ENCODE measurements around the gene BRD4. TPM values are rescaled to one million over a fixed set of nuclear protein-coding genes. Genes with fewer than 3 reads are reported as not detected.

BRD4 gene
- total and polyA plus RNA-seq, 2 experiments from 2014 or later = 63.8 to 115 TPM

DNA sequence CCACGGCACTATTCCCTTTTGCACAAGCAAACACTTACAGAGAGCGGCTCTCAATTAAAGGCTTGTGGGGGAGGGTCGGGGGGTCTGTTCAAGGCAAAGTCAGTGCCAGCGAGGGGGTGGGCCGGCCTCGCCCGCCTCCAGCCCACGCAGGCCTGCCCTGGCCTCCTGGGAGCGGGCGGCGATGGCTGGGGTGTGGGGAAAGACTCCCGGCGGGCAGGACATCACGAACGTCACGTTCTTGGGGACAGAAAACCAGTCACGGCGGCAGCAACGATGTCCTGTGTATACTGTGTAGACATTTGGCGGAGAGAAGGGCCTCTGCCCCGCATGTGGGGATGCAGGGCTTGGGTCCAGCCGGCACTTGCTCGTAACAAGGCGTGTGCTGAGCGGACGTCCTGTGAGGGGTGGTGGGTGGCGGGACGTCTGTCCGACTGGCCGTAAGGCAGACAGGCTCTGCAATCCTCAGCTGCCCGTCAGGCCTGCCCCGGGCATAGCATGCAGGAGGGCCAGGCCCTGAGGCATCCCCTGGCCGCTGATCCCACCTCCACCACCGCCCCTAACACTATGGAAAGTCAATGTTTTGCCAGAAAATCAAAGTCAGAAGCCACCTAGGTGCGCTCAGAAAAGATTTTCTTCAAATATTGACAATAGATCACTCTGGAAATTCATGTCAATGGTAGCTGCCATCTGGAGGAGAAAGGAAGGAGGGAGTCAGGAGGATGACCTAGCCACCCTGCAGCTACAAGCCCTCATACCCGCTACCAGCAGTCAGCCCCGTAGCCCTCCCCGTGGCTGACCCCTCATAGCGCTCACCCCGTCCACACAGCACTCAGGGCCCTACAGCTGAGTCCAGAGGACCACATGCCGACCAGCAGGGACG is 94.3 kb downstream of the BRD4 start (continued):
- TF ChIP-seq CTCF (conservative IDR thresholded peaks at IDR 0.05; ENCODE audit: low read depth in 2 of 2) = no peak
- TF ChIP-seq, protein P1, sequence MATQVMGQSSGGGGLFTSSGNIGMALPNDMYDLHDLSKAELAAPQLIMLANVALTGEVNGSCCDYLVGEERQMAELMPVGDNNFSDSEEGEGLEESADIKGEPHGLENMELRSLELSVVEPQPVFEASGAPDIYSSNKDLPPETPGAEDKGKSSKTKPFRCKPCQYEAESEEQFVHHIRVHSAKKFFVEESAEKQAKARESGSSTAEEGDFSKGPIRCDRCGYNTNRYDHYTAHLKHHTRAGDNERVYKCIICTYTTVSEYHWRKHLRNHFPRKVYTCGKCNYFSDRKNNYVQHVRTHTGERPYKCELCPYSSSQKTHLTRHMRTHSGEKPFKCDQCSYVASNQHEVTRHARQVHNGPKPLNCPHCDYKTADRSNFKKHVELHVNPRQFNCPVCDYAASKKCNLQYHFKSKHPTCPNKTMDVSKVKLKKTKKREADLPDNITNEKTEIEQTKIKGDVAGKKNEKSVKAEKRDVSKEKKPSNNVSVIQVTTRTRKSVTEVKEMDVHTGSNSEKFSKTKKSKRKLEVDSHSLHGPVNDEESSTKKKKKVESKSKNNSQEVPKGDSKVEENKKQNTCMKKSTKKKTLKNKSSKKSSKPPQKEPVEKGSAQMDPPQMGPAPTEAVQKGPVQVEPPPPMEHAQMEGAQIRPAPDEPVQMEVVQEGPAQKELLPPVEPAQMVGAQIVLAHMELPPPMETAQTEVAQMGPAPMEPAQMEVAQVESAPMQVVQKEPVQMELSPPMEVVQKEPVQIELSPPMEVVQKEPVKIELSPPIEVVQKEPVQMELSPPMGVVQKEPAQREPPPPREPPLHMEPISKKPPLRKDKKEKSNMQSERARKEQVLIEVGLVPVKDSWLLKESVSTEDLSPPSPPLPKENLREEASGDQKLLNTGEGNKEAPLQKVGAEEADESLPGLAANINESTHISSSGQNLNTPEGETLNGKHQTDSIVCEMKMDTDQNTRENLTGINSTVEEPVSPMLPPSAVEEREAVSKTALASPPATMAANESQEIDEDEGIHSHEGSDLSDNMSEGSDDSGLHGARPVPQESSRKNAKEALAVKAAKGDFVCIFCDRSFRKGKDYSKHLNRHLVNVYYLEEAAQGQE (IDR thresholded peaks at IDR 0.05; ENCODE audit: unreplicated experiment) = no peak
- no peak for TF ChIP-seq EZH2phosphoT487 (IDR thresholded peaks at IDR 0.05; ENCODE audit: unreplicated experiment)
- no peak for TF ChIP-seq POLR2AphosphoS5 (IDR thresholded peaks at IDR 0.05; ENCODE audit: low read depth)

GRCh38 chr19:15236886-15237285 is 95.5 kb downstream of the BRD4 start:
- Histone ChIP-seq H3K9me2 (ENCODE audit: insufficient read depth) (no peaks in the 10 kb centered on the region), H4K20me1 (replicated peaks; ENCODE audit: insufficient read depth) (peaks cover 9% of the 10 kb centered on the region; the same call in 1 of the 2 replicates), H3K4me3 (no peak overlapping the region), H3K79me2 (replicated peaks; ENCODE audit: insufficient read depth) (no peaks in the 10 kb centered on the region), H3K4me1 (ENCODE audit: insufficient read depth) (no peaks in the 10 kb centered on the region; the same call in 1 of the 2 replicates), H3K36me3 (ENCODE audit: insufficient read depth) (peaks cover 10% of the 10 kb centered on the region; the same call in 1 of the 2 replicates), H3K4me2 (no peak overlapping the region), H2AFZ (no peak overlapping the region), H3K27ac (ENCODE audit: low read depth) (no peak overlapping the region), H3F3A (replicated peaks; ENCODE audit: low read depth) (peaks cover 23% of the 10 kb centered on the region), H3K27me3 (ENCODE audit: insufficient read depth) (no peaks in the 10 kb centered on the region)
- H3K27ac Mint-ChIP-seq = no peak overlapping the region
- ATAC-seq (no peak), DNase-seq (ENCODE audit: low spot score) (no peak)
- peaks cover 22% of the 10 kb centered on the region for H3K27me3 Mint-ChIP-seq (ENCODE audit: insufficient read depth, low read depth, poor library complexity)
- H3K4me3 Mint-ChIP-seq = no peak overlapping the region
- no peaks in the 10 kb centered on the region for H3K9me3 Mint-ChIP-seq
- peaks cover 3% of the 10 kb centered on the region; the same call in 1 of the 3 replicates for H3K4me1 Mint-ChIP-seq
- peaks cover 44% of the 10 kb centered on the region for H3K36me3 Mint-ChIP-seq (ENCODE audit: low read depth)
- peak in 1 of 2 experiments; percentile 8; a peak in 1 of 4 replicates for TF ChIP-seq CTCF (conservative IDR thresholded peaks at IDR 0.05; ENCODE audit: low read depth in 2 of 2)
- TF ChIP-seq JUNB (IDR thresholded peaks at IDR 0.05; ENCODE audit: unreplicated experiment) = no peak
